Vagina (tissue), 2 donors: Measurements from ENCODE around the gene MICALL1.

Experiments
- POLR2A ChIP-seq, 2 donors: fragments of 450-650 bp; IDR thresholded peaks; one replicate each; pipeline ENCODE4 v1.6.1; 2017; ENCODE audit warnings: antibody characterized with exemption in 2 of 2, mild to moderate bottlenecking in 2 of 2, moderate library complexity in 2 of 2
- TF ChIP-seq, protein P1 (sequence below), 3 experiments: fragments of 450-650 bp in 2 of 3; fragments of 200-600 bp in 1 of 3; sonication (generic) in 1 of 3; IDR thresholded peaks; one replicate each; pipeline ENCODE4 v1.5.1; 2017 to 2019; ENCODE audit warnings: antibody characterized with exemption in 3 of 3, mild to moderate bottlenecking in 2 of 3, moderate library complexity in 2 of 3

DNA sequence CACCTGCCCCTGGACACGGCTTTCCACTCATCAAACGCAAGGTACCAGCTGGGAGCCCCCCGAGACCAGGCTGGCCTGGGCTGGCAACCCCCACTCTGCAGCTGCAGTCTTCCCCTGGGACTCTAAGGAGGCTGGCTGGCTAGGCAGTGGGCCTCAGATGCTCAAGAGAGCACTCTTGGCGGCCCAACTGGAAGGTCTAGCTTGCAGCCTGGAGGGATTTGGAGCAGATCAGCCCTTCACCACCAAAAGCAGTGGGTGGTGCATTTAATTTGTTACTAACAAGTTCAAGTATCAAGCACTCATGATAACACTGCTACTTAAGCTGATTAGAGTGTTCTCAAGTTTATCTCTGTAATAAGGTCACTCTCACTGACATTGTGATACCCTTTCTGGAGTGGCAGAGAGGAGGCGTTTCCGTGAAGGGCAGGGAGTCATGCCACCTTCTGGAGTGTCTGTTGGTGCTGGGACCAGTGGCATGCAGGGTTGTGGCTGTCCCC is 25.8 kb downstream of the MICALL1 start:
- TF ChIP-seq, protein P1, sequence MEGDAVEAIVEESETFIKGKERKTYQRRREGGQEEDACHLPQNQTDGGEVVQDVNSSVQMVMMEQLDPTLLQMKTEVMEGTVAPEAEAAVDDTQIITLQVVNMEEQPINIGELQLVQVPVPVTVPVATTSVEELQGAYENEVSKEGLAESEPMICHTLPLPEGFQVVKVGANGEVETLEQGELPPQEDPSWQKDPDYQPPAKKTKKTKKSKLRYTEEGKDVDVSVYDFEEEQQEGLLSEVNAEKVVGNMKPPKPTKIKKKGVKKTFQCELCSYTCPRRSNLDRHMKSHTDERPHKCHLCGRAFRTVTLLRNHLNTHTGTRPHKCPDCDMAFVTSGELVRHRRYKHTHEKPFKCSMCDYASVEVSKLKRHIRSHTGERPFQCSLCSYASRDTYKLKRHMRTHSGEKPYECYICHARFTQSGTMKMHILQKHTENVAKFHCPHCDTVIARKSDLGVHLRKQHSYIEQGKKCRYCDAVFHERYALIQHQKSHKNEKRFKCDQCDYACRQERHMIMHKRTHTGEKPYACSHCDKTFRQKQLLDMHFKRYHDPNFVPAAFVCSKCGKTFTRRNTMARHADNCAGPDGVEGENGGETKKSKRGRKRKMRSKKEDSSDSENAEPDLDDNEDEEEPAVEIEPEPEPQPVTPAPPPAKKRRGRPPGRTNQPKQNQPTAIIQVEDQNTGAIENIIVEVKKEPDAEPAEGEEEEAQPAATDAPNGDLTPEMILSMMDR (IDR thresholded peaks at IDR 0.05), result no peak
- TF ChIP-seq POLR2A (IDR thresholded peaks at IDR 0.05), result no peak
